NCI-H187 treated with DMSO at 0.1 percent for 48 hours (cell line): ENCODE results near the gene AGT.
"Not testable (repeated sequence)": the region's sequence is repeated elsewhere in the genome, so short reads cannot be mapped to it uniquely, and the experiment has no call there.

Experiments
- DNase-seq: peaks from one replicate; lab custom pipeline; 2025; lab: John Stamatoyannopoulos, UW

Gene AGT

GRCh38 chr1:230743899-230744298 is 30.0 kb upstream of the AGT start:
- no peak for DNase-seq

DNA sequence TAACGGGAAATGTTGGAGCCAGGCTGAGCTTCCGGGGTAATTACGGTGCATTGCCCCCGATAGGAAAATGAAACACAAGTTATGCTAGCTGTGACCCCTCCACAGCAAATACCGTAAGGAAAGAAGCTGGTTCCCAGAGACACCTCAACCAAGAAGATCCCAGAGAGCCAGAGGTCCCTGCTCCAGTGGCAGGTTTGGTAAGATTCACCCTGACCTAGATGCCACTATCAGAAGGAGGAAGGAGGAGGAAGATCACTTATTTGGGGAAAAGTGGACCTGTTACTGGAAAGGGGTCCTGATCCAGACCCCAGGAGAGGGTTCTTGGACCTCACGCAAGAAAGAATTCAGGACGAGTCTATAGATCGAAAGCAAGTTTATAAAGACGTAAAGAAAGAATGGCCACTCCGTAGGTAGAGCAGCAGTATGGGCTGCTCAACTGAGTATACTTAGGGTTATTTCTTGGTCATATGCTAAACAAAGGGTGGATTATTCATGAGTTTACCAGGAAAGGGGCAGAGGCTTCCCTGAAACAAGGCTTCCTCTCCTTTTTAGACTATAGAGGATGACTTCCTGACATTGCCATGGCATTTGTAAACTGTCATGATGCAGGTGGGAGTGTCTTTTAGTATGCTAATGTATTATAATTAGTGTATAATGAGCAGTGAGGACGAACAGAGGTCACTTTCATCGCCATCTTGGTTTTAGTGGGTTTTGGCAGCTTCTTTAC is 25.8 kb upstream of the AGT start:
- no peak for DNase-seq

GRCh38 chr1:230737622-230738262 is 23.8 kb upstream of the AGT start:
- DNase-seq = no peak

GRCh38 chr1:230735447-230735846 is 21.5 kb upstream of the AGT start:
- DNase-seq = no peak

GRCh38 chr1:230730977-230731376 is 17.1 kb upstream of the AGT start:
- DNase-seq = no peak

GRCh38 chr1:230728710-230729392 is 14.9 kb upstream of the AGT start:
- DNase-seq = no peak

- DNase-seq = no peak
Observed at GRCh38 chr1:230725256-230726012, 11.5 kb upstream of the AGT start.

- DNase-seq = not testable (repeated sequence)
Observed at GRCh38 chr1:230721849-230722522, 8.1 kb upstream of the AGT start.

DNA sequence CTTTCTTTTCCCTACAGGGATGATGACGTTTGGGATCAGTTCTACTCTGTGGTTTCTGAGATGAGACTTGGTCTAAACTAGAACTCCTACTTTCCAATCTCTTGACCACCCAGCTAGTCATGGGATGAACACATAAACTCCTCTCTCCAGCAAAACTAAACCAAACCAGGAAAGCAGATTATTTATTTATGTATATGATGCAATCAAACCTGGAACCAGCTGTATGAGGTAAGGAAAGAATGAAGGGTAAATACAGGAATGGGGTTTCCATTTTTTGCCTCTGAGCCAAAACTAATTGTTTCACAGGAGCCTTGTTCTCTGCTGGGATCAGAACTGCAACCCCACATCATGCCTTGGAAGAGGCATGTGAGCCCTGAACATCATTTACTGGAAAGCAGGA is 3.3 kb upstream of the AGT start:
- DNase-seq = no peak

DNA sequence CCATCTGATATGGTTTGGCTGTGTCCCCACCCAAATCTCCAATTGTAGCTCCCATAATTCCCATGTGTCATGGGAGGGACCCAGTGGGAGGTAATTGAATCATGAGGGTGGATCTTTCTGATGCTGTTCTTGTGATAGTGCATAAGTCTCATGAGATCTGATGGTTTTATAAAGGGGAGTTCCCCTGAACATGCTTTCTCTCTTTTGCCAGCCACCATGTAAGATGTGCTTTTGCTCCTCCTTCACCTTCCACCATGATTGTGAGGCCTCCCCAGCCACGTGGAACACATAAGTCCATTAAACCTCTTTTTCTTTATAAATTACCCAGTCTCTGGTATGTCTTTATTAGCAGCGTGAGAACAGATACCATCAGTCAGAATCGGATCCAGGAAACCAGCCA is 2.5 kb upstream of the AGT start:
- DNase-seq = not testable (repeated sequence)

DNA sequence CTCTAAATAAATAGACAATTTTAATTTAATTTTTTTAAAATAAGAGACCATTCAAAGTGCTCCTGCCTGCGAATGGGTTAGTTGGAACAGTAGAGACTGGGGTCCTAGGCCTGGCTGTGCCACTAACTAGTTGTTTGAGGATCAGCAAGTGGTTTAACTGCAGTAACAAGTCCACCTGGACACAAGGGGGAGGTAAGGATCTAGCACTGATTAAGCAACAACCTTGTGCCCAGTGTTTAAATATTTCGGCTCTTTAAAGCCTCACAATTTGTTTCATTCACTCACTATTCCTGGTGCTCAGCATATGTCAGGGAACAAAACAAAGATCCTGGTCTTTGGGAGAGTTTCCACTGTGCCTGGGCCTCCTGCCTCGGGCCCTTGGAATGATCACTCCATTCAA is 1.6 kb upstream of the AGT start:
- no peak for DNase-seq

DNA sequence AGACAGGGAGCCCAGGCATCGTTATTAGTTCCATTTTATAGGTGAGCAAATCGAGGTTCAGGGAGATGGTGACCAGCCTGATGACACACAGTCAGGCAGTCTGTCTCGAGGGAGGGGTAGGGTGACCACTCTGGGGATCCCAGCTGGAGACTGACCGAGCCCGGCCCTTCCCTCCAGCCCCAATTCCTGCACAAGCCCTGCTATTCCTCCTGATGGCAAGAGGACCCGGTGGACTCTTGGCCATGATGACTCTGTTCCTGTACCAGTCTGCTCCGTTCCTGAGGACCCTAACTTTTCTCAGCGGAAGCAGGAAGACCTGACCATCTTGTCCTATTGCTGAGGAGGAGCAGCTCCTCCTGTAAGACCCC is 391 bp downstream of the AGT start:
- no peak for DNase-seq

- no peak for DNase-seq
Observed at GRCh38 chr1:230713138-230713537, 784 bp downstream of the AGT start.

- no peak for DNase-seq
Observed at GRCh38 chr1:230712470-230712942, 1.4 kb downstream of the AGT start.

- no peak for DNase-seq
Observed at GRCh38 chr1:230711245-230711644, 2.7 kb downstream of the AGT start.

DNA sequence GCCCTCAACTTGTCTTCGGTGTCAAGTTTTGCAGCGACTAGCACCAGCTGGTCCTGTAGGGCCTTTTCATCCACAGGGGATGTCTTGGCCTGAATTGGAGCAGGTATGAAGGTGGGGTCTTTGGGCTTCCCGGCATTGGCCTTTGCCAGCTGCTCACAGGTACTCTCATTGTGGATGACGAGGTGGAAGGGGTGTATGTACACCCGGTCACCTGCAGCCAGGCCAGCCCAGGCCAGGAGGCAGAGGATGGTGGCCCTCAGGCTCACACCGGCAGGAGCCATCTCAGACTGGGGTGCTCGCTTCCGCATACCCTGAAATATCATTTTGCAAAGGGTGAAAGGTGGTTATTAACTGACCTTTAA is 3.4 kb downstream of the AGT start:
- no peak for DNase-seq

DNA sequence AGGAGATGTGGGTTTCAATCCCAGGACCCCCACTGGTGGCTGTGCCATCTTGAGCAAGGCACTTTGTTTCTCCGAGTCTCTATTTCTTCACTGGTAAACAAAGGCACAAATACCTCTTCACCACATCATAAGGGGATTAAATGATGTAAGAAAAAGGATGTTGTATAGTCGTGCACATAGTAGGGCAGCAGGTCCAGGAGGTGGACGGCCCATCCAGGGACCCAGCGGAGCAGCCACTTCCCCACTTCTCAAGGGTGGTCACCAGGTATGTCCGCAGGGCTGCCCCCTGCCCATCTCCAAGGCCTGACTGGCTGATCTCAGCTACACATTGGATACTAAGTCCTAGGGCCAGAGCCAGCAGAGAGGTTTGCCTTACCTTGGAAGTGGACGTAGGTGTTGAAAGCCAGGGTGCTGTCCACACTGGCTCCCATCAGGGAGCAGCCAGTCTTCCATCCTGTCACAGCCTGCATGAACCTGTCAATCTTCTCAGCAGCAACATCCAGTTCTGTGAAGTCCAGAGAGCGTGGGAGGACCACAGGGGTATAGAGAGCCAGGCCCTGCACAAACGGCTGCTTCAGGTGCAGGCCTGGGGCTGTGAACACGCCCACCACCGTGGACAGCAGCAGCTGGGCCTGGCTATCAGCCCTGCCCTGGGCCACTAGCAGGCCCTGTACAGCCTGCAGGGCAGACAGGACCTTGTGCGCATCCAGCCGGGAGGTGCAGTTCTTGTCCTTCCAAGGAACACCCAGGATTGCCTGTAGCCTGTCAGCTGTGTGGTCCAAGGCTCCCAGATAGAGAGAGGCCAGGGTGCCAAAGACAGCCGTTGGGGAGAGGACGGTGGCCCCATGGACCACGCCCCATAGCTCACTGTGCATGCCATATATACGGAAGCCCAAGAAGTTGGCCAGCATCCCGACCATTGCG is 4.0 kb downstream of the AGT start:
- DNase-seq = no peak

- DNase-seq = no peak
Observed at GRCh38 chr1:230708631-230709580, 5.0 kb downstream of the AGT start.

GRCh38 chr1:230707732-230708630 is 5.9 kb downstream of the AGT start:
- no peak for DNase-seq
